OCI-LY1 (cell line): ENCODE data around the gene BMPER.

Experiments
- CTCF ChIP-seq: fragments of 200-600 bp; sonication (generic), shearing (Covaris generic); IDR thresholded peaks from 2 replicates; pipeline ENCODE4 v1.5.1; 2017; ENCODE audit warnings: mild to moderate bottlenecking, antibody characterized with exemption, low read length, moderate library complexity, mixed read lengths
- EZH2 ChIP-seq: fragments of 200-600 bp; sonication (generic), shearing (Covaris generic); IDR thresholded peaks from 2 replicates; pipeline ENCODE4 v1.8.0; 2017; ENCODE audit warnings: borderline replicate concordance, mixed run types, mild to moderate bottlenecking, antibody characterized with exemption, low read length, moderate library complexity, mixed read lengths

- no peak for TF ChIP-seq CTCF
- no peak for TF ChIP-seq EZH2
Observed at GRCh38 chr7:34162027-34162565, 256.8 kb downstream of the BMPER start.
